ENCODE measurements around the gene TSPO. TPM values are rescaled to one million over a fixed set of nuclear protein-coding genes. Genes with fewer than 3 reads are reported as not detected.

Gene TSPO
- total and polyA plus RNA-seq, 2 of the 13 experiments (the other 11 are each of a cell fraction or from before 2014, with no cell fraction given) = 0.46 to 1.4 TPM

DNA sequence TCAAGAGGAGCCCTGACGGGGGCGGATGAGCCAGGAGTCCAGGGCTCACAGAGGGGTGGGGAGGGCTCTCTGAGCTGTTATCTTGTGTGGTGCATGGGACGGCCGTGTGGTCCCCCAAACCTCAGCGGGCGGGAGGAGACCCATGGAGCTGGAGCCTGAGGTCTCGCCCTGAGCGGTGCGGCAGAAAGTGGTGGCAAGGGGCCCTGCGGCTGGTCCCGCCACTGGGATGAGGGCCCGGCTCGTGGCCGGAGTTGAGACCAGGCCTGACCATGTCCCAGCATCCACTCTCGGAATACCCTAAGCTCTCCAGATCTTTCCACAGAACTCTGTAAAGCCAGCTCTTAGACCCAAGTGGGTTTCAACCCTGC is 58.1 kb downstream of the TSPO start:
- H3K79me2 ChIP-seq (ENCODE audit: insufficient read depth, low read length) = no peaks in the 10 kb centered on the region
- no peak overlapping the region for H3K4me2 ChIP-seq (ENCODE audit: low read depth, low read length)
- intact Hi-C loops (cut with micrococcal nuclease; ENCODE audit: unreplicated experiment) (no loop called here), in situ Hi-C loops (cut with HindIII; ENCODE audit: extremely low pct_ligation_motif_present, low pct_unique_long_range_greater_than_20kb) (no loop called here)
- H3K4me3 ChIP-seq (replicated peaks in 1 of 3; ENCODE audit: insufficient read depth in 1 of 3, low read depth in 2 of 3, low read length in 3 of 3) = no peak overlapping the region
- ATAC-seq (no peak), DNase-seq (ENCODE audit: low spot score) (no peak), FAIRE-seq (no peak)
- BruUV-seq (replicated peaks) = no TSS peak
- no CpG with 5 or more reads among the region's 15 CpGs for WGBS (ENCODE audit: low lambda C conversion rate)
- H3K9me3 ChIP-seq (ENCODE audit: low read length) = no peaks in the 10 kb centered on the region
- no peaks in the 10 kb centered on the region for H3K4me1 ChIP-seq (ENCODE audit: insufficient read depth, low read length)
- ChIA-PET POLR2A (no interaction called here), CTCF (ENCODE audit: low intra/inter-chr PET ratio, low total read pairs) (no interaction called here)
- H3K36me3 ChIP-seq (replicated peaks in 1 of 2; ENCODE audit: control insufficient read depth in 1 of 2, insufficient read depth in 2 of 2, low read length in 2 of 2) = no peaks in the 10 kb centered on the region
- peaks cover 15 to 60% of the 10 kb centered on the region in 2 experiments; a peak in 4 of 5 replicates for H3K27me3 ChIP-seq (ENCODE audit: control insufficient read depth in 1 of 2, insufficient read depth in 2 of 2, low read length in 2 of 2)
- H2AFZ ChIP-seq (ENCODE audit: low read length) = no peak overlapping the region
- no peak overlapping the region for H3K9ac ChIP-seq (ENCODE audit: insufficient read depth, low read depth, low read length)
- TF ChIP-seq ASH2L (IDR thresholded peaks at IDR 0.05; ENCODE audit: insufficient read length, low read depth, low read length) (no peak), AHR (CRISPR knock-in tag; IDR thresholded peaks at IDR 0.05) (no peak), ZIK1 (CRISPR knock-in tag; IDR thresholded peaks at IDR 0.05; ENCODE audit: borderline replicate concordance, low read depth) (no peak), RFX5 (IDR thresholded peaks at IDR 0.05; ENCODE audit: low read depth, low read length) (no peak), ZNF761 (CRISPR knock-in tag; conservative IDR thresholded peaks at IDR 0.05) (no peak), ZSCAN30 (CRISPR knock-in tag; IDR thresholded peaks at IDR 0.05) (no peak), ZNF839 (CRISPR knock-in tag; IDR thresholded peaks at IDR 0.05; ENCODE audit: borderline replicate concordance) (no peak)
- TF ChIP-seq, protein P1, sequence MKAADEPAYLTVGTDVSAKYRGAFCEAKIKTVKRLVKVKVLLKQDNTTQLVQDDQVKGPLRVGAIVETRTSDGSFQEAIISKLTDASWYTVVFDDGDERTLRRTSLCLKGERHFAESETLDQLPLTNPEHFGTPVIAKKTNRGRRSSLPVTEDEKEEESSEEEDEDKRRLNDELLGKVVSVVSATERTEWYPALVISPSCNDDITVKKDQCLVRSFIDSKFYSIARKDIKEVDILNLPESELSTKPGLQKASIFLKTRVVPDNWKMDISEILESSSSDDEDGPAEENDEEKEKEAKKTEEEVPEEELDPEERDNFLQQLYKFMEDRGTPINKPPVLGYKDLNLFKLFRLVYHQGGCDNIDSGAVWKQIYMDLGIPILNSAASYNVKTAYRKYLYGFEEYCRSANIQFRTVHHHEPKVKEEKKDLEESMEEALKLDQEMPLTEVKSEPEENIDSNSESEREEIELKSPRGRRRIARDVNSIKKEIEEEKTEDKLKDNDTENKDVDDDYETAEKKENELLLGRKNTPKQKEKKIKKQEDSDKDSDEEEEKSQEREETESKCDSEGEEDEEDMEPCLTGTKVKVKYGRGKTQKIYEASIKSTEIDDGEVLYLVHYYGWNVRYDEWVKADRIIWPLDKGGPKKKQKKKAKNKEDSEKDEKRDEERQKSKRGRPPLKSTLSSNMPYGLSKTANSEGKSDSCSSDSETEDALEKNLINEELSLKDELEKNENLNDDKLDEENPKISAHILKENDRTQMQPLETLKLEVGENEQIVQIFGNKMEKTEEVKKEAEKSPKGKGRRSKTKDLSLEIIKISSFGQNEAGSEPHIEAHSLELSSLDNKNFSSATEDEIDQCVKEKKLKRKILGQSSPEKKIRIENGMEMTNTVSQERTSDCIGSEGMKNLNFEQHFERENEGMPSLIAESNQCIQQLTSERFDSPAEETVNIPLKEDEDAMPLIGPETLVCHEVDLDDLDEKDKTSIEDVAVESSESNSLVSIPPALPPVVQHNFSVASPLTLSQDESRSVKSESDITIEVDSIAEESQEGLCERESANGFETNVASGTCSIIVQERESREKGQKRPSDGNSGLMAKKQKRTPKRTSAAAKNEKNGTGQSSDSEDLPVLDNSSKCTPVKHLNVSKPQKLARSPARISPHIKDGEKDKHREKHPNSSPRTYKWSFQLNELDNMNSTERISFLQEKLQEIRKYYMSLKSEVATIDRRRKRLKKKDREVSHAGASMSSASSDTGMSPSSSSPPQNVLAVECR (CRISPR knock-in tag; IDR thresholded peaks at IDR 0.05; ENCODE audit: borderline replicate concordance) = no peak
- no peak overlapping the region for H3K27ac ChIP-seq (ENCODE audit: extremely low read length, insufficient read depth, low read length)
- H4K20me1 ChIP-seq (ENCODE audit: insufficient read depth, low read length) = no peaks in the 10 kb centered on the region

All from HepG2 (cell line).